Measurements from ENCODE around the gene ABHD5. TPM values are rescaled to one million over a fixed set of nuclear protein-coding genes. Genes with fewer than 3 reads are reported as not detected.
A peak's percentile ranks its signal among the peaks of the same experiment; 100 is the strongest.

Gene ABHD5
- total and polyA plus RNA-seq, 2 of the 13 experiments (the other 11 are each of a cell fraction or from before 2014, with no cell fraction given) = 4.5 to 13.3 TPM

GRCh38 chr3:43690400-43691119, at the start of gene ABHD5 (continued):
- peak; percentile 96 for TF ChIP-seq HINFP (CRISPR knock-in tag; IDR thresholded peaks at IDR 0.05; ENCODE audit: low read depth)
- TF ChIP-seq ZNF530 (CRISPR knock-in tag; IDR thresholded peaks at IDR 0.05; ENCODE audit: low read depth) = no peak; the same call in 1 of the 2 replicates
- TF ChIP-seq, protein P1, sequence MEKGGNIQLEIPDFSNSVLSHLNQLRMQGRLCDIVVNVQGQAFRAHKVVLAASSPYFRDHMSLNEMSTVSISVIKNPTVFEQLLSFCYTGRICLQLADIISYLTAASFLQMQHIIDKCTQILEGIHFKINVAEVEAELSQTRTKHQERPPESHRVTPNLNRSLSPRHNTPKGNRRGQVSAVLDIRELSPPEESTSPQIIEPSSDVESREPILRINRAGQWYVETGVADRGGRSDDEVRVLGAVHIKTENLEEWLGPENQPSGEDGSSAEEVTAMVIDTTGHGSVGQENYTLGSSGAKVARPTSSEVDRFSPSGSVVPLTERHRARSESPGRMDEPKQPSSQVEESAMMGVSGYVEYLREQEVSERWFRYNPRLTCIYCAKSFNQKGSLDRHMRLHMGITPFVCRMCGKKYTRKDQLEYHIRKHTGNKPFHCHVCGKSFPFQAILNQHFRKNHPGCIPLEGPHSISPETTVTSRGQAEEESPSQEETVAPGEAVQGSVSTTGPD (CRISPR knock-in tag; IDR thresholded peaks at IDR 0.05) = no peak
- no peak for TF ChIP-seq ZUFSP (CRISPR knock-in tag; IDR thresholded peaks at IDR 0.05; ENCODE audit: borderline replicate concordance)
- peak; percentile 87 for TF ChIP-seq IKZF5 (CRISPR knock-in tag; IDR thresholded peaks at IDR 0.05)
- TF ChIP-seq SRSF9 (IDR thresholded peaks at IDR 0.05; ENCODE audit: borderline replicate concordance, insufficient read depth, low read depth, low read length, poor library complexity, severe bottlenecking) = no peak
- TF ChIP-seq SKIL (CRISPR knock-in tag; IDR thresholded peaks at IDR 0.05; ENCODE audit: borderline replicate concordance) = no peak
- TF ChIP-seq, protein P2, sequence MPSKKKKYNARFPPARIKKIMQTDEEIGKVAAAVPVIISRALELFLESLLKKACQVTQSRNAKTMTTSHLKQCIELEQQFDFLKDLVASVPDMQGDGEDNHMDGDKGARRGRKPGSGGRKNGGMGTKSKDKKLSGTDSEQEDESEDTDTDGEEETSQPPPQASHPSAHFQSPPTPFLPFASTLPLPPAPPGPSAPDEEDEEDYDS (CRISPR knock-in tag; IDR thresholded peaks at IDR 0.05) = peak; percentile 90
- no peak for TF ChIP-seq FOXM1 (CRISPR knock-in tag; IDR thresholded peaks at IDR 0.05)
- peak; percentile 40; the same call in 1 of the 2 replicates for TF ChIP-seq ZNF644 (CRISPR knock-in tag; IDR thresholded peaks at IDR 0.05; ENCODE audit: low read depth)
- TF ChIP-seq, protein P3, sequence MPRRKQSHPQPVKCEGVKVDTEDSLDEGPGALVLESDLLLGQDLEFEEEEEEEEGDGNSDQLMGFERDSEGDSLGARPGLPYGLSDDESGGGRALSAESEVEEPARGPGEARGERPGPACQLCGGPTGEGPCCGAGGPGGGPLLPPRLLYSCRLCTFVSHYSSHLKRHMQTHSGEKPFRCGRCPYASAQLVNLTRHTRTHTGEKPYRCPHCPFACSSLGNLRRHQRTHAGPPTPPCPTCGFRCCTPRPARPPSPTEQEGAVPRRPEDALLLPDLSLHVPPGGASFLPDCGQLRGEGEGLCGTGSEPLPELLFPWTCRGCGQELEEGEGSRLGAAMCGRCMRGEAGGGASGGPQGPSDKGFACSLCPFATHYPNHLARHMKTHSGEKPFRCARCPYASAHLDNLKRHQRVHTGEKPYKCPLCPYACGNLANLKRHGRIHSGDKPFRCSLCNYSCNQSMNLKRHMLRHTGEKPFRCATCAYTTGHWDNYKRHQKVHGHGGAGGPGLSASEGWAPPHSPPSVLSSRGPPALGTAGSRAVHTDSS (CRISPR knock-in tag; conservative IDR thresholded peaks at IDR 0.05) = no peak
- TF ChIP-seq YY1 (IDR thresholded peaks at IDR 0.05; ENCODE audit: insufficient read depth, insufficient replicate concordance, low read depth, low read length) = peak; percentile 89
- TF ChIP-seq POLR2AphosphoS2 (IDR thresholded peaks at IDR 0.05; ENCODE audit: low read depth, low read length) = no peak
- TF ChIP-seq SOX5 (CRISPR knock-in tag; IDR thresholded peaks at IDR 0.05; ENCODE audit: borderline replicate concordance) = no peak; the same call in 1 of the 2 replicates
- TF ChIP-seq, protein P4, sequence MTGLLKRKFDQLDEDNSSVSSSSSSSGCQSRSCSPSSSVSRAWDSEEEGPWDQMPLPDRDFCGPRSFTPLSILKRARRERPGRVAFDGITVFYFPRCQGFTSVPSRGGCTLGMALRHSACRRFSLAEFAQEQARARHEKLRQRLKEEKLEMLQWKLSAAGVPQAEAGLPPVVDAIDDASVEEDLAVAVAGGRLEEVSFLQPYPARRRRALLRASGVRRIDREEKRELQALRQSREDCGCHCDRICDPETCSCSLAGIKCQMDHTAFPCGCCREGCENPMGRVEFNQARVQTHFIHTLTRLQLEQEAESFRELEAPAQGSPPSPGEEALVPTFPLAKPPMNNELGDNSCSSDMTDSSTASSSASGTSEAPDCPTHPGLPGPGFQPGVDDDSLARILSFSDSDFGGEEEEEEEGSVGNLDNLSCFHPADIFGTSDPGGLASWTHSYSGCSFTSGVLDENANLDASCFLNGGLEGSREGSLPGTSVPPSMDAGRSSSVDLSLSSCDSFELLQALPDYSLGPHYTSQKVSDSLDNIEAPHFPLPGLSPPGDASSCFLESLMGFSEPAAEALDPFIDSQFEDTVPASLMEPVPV (CRISPR knock-in tag; IDR thresholded peaks at IDR 0.05) = peak; percentile 92

Measured in HepG2 (cell line).